H1 (cell line): ENCODE results near the gene CELF5. TPM values are rescaled to one million over a fixed set of nuclear protein-coding genes. Genes with fewer than 3 reads are reported as not detected.

Experiments
- CTCF ChIA-PET: fragments of 300-600 bp; sonication (Branson Sonifier 250); formaldehyde crosslinking; loops from one replicate; lab custom pipeline; 2021; ENCODE audit not compliant: partially characterized antibody; lab: Charles Lee
- POLR2A ChIA-PET: fragments of 300-600 bp; sonication (Branson Sonifier 250); formaldehyde crosslinking; loops from one replicate; lab custom pipeline; 2021; ENCODE audit warnings: inconsistent platforms; ENCODE audit not compliant: partially characterized antibody; lab: Charles Lee
- DNase-seq, 2 experiments: peaks; one replicate each; pipeline versions ENCODE4 v3.0.0 to v3.0.0-alpha.2; 2010 to 2022; ENCODE audit warnings: low spot score in 2 of 2, low read depth in 1 of 2, mixed read lengths in 1 of 2
- FAIRE-seq: peaks from 2 replicates; lab custom pipeline; 2011; peaks lifted over from hg19 to GRCh38; lab: Jason Lieb, UNC
- H2AFZ ChIP-seq: 2 replicates; pipeline ENCODE4 v1.8.1; 2012; ENCODE audit warnings: low read length, inconsistent platforms
- H2AK5ac ChIP-seq: 2 replicates; pipeline ENCODE4 v1.6.1; 2013; ENCODE audit warnings: low read depth, low read length
- H2BK120ac ChIP-seq: replicated peaks from 2 replicates; pipeline ENCODE3; 2013; ENCODE audit warnings: low read depth, low read length, inconsistent platforms
- H2BK12ac ChIP-seq: 2 replicates; pipeline ENCODE4 v1.6.1; 2013; ENCODE audit warnings: low read depth, low read length
- H2BK15ac ChIP-seq: 2 replicates; pipeline ENCODE4 v1.6.1; 2013; ENCODE audit warnings: low read length
- H2BK20ac ChIP-seq: 2 replicates; pipeline ENCODE4 v1.6.1; 2013; ENCODE audit warnings: low read length
- H2BK5ac ChIP-seq: 2 replicates; pipeline ENCODE4 v1.6.1; 2013; ENCODE audit warnings: low read depth, low read length
- H3K14ac ChIP-seq: 2 replicates; pipeline ENCODE4 v1.6.1; 2013; ENCODE audit warnings: inconsistent platforms; ENCODE audit not compliant: insufficient read length
- H3K18ac ChIP-seq: 2 replicates; pipeline ENCODE4 v1.6.1; 2013; ENCODE audit warnings: low read length; ENCODE audit errors: extremely low read depth
- H3K23ac ChIP-seq: 2 replicates; pipeline ENCODE4 v1.6.1; 2013; ENCODE audit warnings: inconsistent platforms; ENCODE audit not compliant: insufficient read length
- H3K23me2 ChIP-seq: 2 replicates; pipeline ENCODE4 v1.6.1; 2013; ENCODE audit warnings: low read depth, low read length
- H3K27ac ChIP-seq: 2 replicates; pipeline ENCODE4 v1.6.1; 2011; ENCODE audit warnings: low read depth, low read length, inconsistent platforms
- H3K27me3 ChIP-seq, 4 experiments: replicated peaks in 1 of 4; 1 replicate in 1 of 4; 2 replicates in 3 of 4; pipeline versions ENCODE4 v1.6.1 to v1.8.1; 2011 to 2013; ENCODE audit warnings: low read length in 3 of 4, mild to moderate bottlenecking in 3 of 4, inconsistent platforms in 2 of 4, mixed read lengths in 2 of 4, moderate library complexity in 1 of 4; ENCODE audit not compliant: control insufficient read depth in 3 of 4, insufficient read depth in 3 of 4; ENCODE audit errors: extremely low read depth in 1 of 4
- H3K36me3 ChIP-seq, 4 experiments: 2 replicates each; pipeline versions ENCODE4 v1.6.1 to v1.8.1; 2011 to 2013; ENCODE audit warnings: mild to moderate bottlenecking in 4 of 4, low read length in 3 of 4, moderate library complexity in 2 of 4, control low read depth in 1 of 4, inconsistent platforms in 1 of 4; ENCODE audit not compliant: insufficient read depth in 4 of 4, control insufficient read depth in 2 of 4
- H3K4ac ChIP-seq: replicated peaks from 2 replicates; pipeline ENCODE3; 2013; ENCODE audit warnings: low read length, low read depth, mixed read lengths, inconsistent platforms; ENCODE audit not compliant: insufficient read length
- H3K4me1 ChIP-seq, 4 experiments: replicated peaks in 1 of 4; 1 replicate in 1 of 4; 2 replicates in 3 of 4; pipeline versions ENCODE4 v1.6.1 to v1.8.1; 2011 to 2013; ENCODE audit warnings: low read length in 3 of 4, inconsistent platforms in 2 of 4, mixed read lengths in 1 of 4; ENCODE audit not compliant: insufficient read depth in 4 of 4, control insufficient read depth in 3 of 4
- H3K4me2 ChIP-seq, 2 experiments: 2 replicates each; pipeline versions ENCODE4 v1.6.1 to v1.8.1; 2011 to 2013; ENCODE audit warnings: low read depth in 2 of 2, low read length in 2 of 2, control low read depth in 1 of 2, inconsistent platforms in 1 of 2, mild to moderate bottlenecking in 1 of 2; ENCODE audit not compliant: insufficient read depth in 1 of 2
- H3K4me3 ChIP-seq, 4 experiments: fragments of 200-600, 300-600 bp in 1 of 4; sonication (generic), shearing (Covaris generic), sonication (Bioruptor Twin) in 1 of 4; 2 replicates each; pipeline versions ENCODE4 v1.5.1 to v1.8.1; 2011 to 2016; ENCODE audit warnings: low read length in 4 of 4, low read depth in 3 of 4, control low read depth in 2 of 4, inconsistent platforms in 2 of 4, mild to moderate bottlenecking in 2 of 4, mixed read lengths in 1 of 4, moderate library complexity in 1 of 4; ENCODE audit not compliant: insufficient read depth in 2 of 4; ENCODE audit errors: extremely low read depth in 1 of 4
- H3K56ac ChIP-seq: replicated peaks from 2 replicates; pipeline ENCODE3; 2013; ENCODE audit warnings: low read depth, mild to moderate bottlenecking, mixed read lengths, low read length, inconsistent platforms; ENCODE audit not compliant: insufficient read length
- H3K79me1 ChIP-seq: 2 replicates; pipeline ENCODE4 v1.6.1; 2013; ENCODE audit warnings: low read depth, low read length, control low read depth
- H3K79me2 ChIP-seq, 2 experiments: 2 replicates each; pipeline versions ENCODE4 v1.6.1 to v1.8.1; 2012 to 2013; ENCODE audit warnings: low read length in 2 of 2, mild to moderate bottlenecking in 2 of 2, inconsistent platforms in 1 of 2; ENCODE audit not compliant: insufficient read depth in 2 of 2, control insufficient read depth in 1 of 2
- H3K9ac ChIP-seq, 4 experiments: replicated peaks in 1 of 4; 1 replicate in 1 of 4; 2 replicates in 3 of 4; pipeline versions ENCODE4 v1.6.1 to v1.8.1; 2011 to 2013; ENCODE audit warnings: low read depth in 3 of 4, low read length in 3 of 4, control low read depth in 2 of 4, mild to moderate bottlenecking in 2 of 4, moderate library complexity in 2 of 4, inconsistent platforms in 1 of 4; ENCODE audit errors: extremely low read depth in 1 of 4
- H3K9me3 ChIP-seq, 2 experiments: 2 replicates each; pipeline versions ENCODE4 v1.6.1 to v1.8.1; 2012 to 2013; ENCODE audit warnings: mild to moderate bottlenecking in 2 of 2, moderate library complexity in 2 of 2, control low read depth in 1 of 2, inconsistent platforms in 1 of 2, low read depth in 1 of 2, low read length in 1 of 2, mixed read lengths in 1 of 2; ENCODE audit not compliant: insufficient read depth in 2 of 2
- H4K20me1 ChIP-seq, 2 experiments: replicated peaks in 1 of 2; 2 replicates each; pipeline versions ENCODE3 to v1.8.1; 2011 to 2013; ENCODE audit warnings: inconsistent platforms in 2 of 2, low read length in 2 of 2, mild to moderate bottlenecking in 1 of 2; ENCODE audit not compliant: insufficient read depth in 2 of 2, control insufficient read depth in 1 of 2
- H4K5ac ChIP-seq: 2 replicates; pipeline ENCODE4 v1.6.1; 2013; ENCODE audit warnings: low read length, low read depth, mixed read lengths, inconsistent platforms; ENCODE audit not compliant: insufficient read length
- H4K8ac ChIP-seq: 2 replicates; pipeline ENCODE4 v1.8.0; 2013; ENCODE audit warnings: mild to moderate bottlenecking, moderate library complexity, low read length, inconsistent platforms; ENCODE audit not compliant: insufficient read depth; ENCODE audit errors: extremely low read depth
- H4K91ac ChIP-seq: replicated peaks from 2 replicates; pipeline ENCODE3; 2013; ENCODE audit warnings: low read length, mixed read lengths, inconsistent platforms; ENCODE audit not compliant: insufficient read length
- CEBPB ChIP-seq: IDR thresholded peaks from 2 replicates; pipeline ENCODE4 v1.6.1; 2012; ENCODE audit warnings: low read depth, low read length
- EGR1 ChIP-seq: IDR thresholded peaks from 2 replicates; pipeline ENCODE4 v1.6.1; 2011; ENCODE audit warnings: low read depth, low read length, borderline replicate concordance
- EZH2 ChIP-seq: fragments of 200-600 bp; sonication (generic); IDR thresholded peaks from 2 replicates; pipeline ENCODE4 v1.7.1; 2012; ENCODE audit warnings: low read depth, mild to moderate bottlenecking, moderate library complexity, low read length, inconsistent platforms; ENCODE audit not compliant: severe bottlenecking
- GABPA ChIP-seq: IDR thresholded peaks from 2 replicates; pipeline ENCODE4 v1.6.1; 2011; ENCODE audit warnings: mild to moderate bottlenecking, low read length, moderate library complexity, borderline replicate concordance; ENCODE audit not compliant: insufficient read depth
- POU5F1 ChIP-seq: IDR thresholded peaks from 2 replicates; pipeline ENCODE4 v1.6.1; 2011; ENCODE audit warnings: low read depth, mild to moderate bottlenecking, low read length, moderate library complexity
- RFX5 ChIP-seq: IDR thresholded peaks from 2 replicates; pipeline ENCODE4 v1.6.1; 2011; ENCODE audit warnings: low read depth, low read length, improper control_type of control experiment, borderline replicate concordance
- RNF2 ChIP-seq: fragments of 200-900, 300-1000 bp; sonication (generic); IDR thresholded peaks from 2 replicates; pipeline ENCODE4 v1.7.1; 2016; ENCODE audit warnings: borderline replicate concordance, low read depth, mild to moderate bottlenecking, antibody characterized with exemption, low read length; ENCODE audit not compliant: poor library complexity, severe bottlenecking; ENCODE audit errors: missing control alignments
- SP1 ChIP-seq: IDR thresholded peaks from 2 replicates; pipeline ENCODE4 v1.6.1; 2011; ENCODE audit warnings: low read depth, low read length
- SP4 ChIP-seq: IDR thresholded peaks from 2 replicates; pipeline ENCODE4 v1.6.1; 2012; ENCODE audit warnings: low read length, inconsistent platforms
- YY1 ChIP-seq: IDR thresholded peaks from 2 replicates; pipeline ENCODE4 v1.6.1; 2011; ENCODE audit warnings: low read depth, mild to moderate bottlenecking, low read length
- polyA plus RNA-seq, 7 experiments: library from polyadenylated mRNA; depleted of rRNA in 3 of 7; stranded (reverse) in 5 of 7; unstranded in 2 of 7; fragments of >200 nt in 5 of 7; fragments of 200-250 nt in 2 of 7; gene quantifications; 1 replicate in 5 of 7; 2 replicates in 1 of 7; 4 replicates in 1 of 7; pipeline versions ENCODE4 v1.2.1 to v1.2.3, GENCODE V29; 2011 to 2013; ENCODE audit warnings: missing spikeins in 2 of 7, mixed read lengths in 2 of 7
- total RNA-seq: library from RNA; stranded (reverse); fragmentation: NEBNext Ultra II Directional; extraction: Animal tissue kit (Norgen Biotek cat#: 25700); gene quantifications from 2 replicates; pipeline ENCODE4 v1.2.1, GENCODE V29; 2021

The CELF5 gene
- total and polyA plus RNA-seq, 2 of the 8 experiments (the other 6 are each of a cell fraction or from before 2014, with no cell fraction given) = 9.8 to 15.0 TPM

DNA sequence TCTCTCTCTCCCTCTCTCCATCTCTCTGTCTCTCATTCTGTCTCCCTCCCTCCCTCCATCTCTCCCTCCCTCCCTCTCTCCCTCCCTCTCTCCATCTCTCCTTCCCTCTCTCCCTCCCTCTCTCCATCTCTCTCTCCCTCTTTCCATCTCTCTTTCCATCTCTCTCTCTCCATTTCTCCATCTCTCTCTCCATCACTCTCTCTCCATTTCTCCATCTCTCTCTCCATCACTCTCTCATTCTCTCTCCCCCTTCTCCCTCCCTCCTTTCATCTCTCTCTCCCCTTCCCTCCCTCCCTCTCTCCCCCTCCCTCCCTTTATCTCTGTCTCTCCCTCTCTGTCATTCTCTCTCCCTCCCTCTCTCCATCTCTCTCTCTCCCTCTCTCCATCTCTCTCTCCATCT, 86.2 kb downstream of the CELF5 start:
- FAIRE-seq = no peak
- H3K9me3 ChIP-seq = no peaks in the 10 kb centered on the region
- H3K56ac ChIP-seq = no peak overlapping the region
- no peak overlapping the region for H2BK120ac ChIP-seq
- no peak overlapping the region for H3K4ac ChIP-seq
- no peak overlapping the region for H2BK20ac ChIP-seq
- no peak overlapping the region for H3K27ac ChIP-seq
- H4K8ac ChIP-seq = no peak overlapping the region
- H3K79me2 ChIP-seq = no peaks in the 10 kb centered on the region
- H2BK15ac ChIP-seq = no peak overlapping the region
- H3K9ac ChIP-seq = no peak overlapping the region
- no peak overlapping the region for H3K4me2 ChIP-seq
- H3K4me3 ChIP-seq = no peak overlapping the region
- ChIA-PET CTCF (no interaction called here), POLR2A (no interaction called here)
- H3K14ac ChIP-seq = no peak overlapping the region
- H3K27me3 ChIP-seq = peaks cover 0 to 10% (median 3%) of the 10 kb centered on the region in 4 experiments; a peak in 3 of 7 replicates
- H3K36me3 ChIP-seq = no peaks in the 10 kb centered on the region
- H2AK5ac ChIP-seq = no peak overlapping the region
- H2AFZ ChIP-seq = no peak overlapping the region
- no peaks in the 10 kb centered on the region; the same call in 1 of the 2 replicates for H3K23me2 ChIP-seq
- H2BK12ac ChIP-seq = no peak overlapping the region
- DNase-seq = no peak
- no peak overlapping the region for H3K23ac ChIP-seq
- H3K18ac ChIP-seq = no peak overlapping the region
- H4K5ac ChIP-seq = no peak overlapping the region
- 0 out of 7 replicates have a peak, but pooled peaks cover 0 to 2% (median 0%) of the 10 kb centered on the region in 4 experiments for H3K4me1 ChIP-seq
- H4K20me1 ChIP-seq = no peaks in the 10 kb centered on the region
- no peak overlapping the region for H4K91ac ChIP-seq
- H3K79me1 ChIP-seq = no peaks in the 10 kb centered on the region
- TF ChIP-seq POU5F1 = no peak
- no peak for TF ChIP-seq RNF2
- no peak for TF ChIP-seq GABPA
- no peak for TF ChIP-seq RFX5
- no peak for TF ChIP-seq EZH2
- no peak for TF ChIP-seq CEBPB
- TF ChIP-seq SP4 = no peak
- TF ChIP-seq SP1 = no peak
- no peak for TF ChIP-seq YY1
- no peak for TF ChIP-seq EGR1
- H2BK5ac ChIP-seq = no peak overlapping the region
